SK-N-DZ (cell line): ENCODE measurements around the gene SLC25A3.

Experiments used
- small RNA-seq, 2 experiments: library from RNA; depleted of rRNA; stranded (forward); fragments of <200 nt; gene quantifications; one replicate each; pipeline ENCODE3, GENCODE V24; 2014

The SLC25A3 gene

Small RNAs within 50 kb of the gene (small RNA-seq; reads per million reads assigned to genes)
- gene SNORA53 = 20.8 to 65.0 reads per million in 2 experiments
